Measurements from ENCODE around the gene SNX22. TPM values are rescaled to one million over a fixed set of nuclear protein-coding genes. Genes with fewer than 3 reads are reported as not detected.
"Not testable (repeated sequence)": the region's sequence is repeated elsewhere in the genome, so short reads cannot be mapped to it uniquely, and the experiment has no call there.

Gene SNX22
- 4.2 TPM for total RNA-seq
- long read RNA-seq, partial matches to known transcripts: 0 of 4 reads
- long read RNA-seq, other reads (novel, unspliced or antisense): 4 of 4 reads

GRCh38 chr15:64151727-64152506 is at the start of gene SNX22:
Gene SNX22, plus strand, starts transcription at chr15:64151731. Its CDS starts 45 bp downstream, at chr15:64151776.
- intact Hi-C loops (cut with DNase I): loop anchor here (5.0 kb wide), 1 partner anchor 55 kb away; the partner anchor contains the start of gene SNX1
- ATAC-seq (ENCODE audit: poor library complexity): peak; percentile 1
- peak; percentile 48 for DNase-seq

DNA sequence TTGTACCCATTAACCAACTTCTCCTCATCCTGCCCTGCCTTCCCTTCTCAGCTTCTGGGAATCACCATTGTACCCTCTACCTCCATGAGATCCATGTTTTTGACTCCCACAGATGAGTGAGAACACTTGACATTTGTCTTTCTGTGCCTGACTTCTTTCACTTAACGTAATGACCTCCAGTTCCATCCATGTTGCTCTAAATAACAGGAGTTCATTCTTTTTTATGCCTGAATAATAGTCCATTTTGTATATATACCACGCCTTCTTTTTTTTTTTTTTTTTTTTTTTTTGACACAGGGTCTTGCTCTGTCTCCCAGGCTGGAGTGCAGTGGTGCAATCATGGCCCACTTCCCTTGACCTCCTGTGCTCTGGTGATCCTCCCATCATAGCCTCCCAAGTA is 49.0 kb upstream of the SNX22 start:
- DNase-seq (no peak), ATAC-seq (ENCODE audit: poor library complexity) (no peak)
- intact Hi-C loops (cut with DNase I): no loop called here

DNA sequence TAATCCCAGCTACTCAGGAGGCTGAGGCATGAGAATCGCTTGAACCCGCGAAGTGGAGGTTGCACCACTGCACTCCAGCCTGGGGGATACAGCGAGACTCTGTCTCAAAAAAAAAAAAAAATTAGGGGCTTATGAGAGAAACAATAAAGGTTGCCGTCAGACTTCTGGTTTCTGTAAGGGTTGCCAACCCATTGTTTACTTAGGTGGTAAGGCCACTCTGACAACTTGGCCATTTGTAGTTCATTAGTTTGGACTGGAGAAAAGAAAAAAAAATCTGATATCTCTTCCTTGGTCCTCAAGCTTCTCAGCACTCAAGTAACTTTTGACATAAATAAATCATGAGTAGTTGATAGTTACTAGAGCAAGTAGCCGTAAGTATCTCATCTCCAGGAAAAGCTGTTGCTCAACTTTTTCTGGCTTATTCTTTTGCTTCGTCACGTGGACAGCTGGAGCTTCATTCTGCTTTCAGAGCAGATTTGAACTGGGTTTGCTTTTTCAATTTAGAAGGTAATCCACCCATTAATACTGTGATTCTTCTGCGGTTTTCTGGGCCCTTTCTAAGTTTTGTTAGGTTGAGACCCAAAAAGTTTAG is 46.3 kb upstream of the SNX22 start:
- no peak for DNase-seq
- ATAC-seq (ENCODE audit: poor library complexity): peak; percentile 74
- intact Hi-C loops (cut with DNase I): no loop called here

GRCh38 chr15:64107337-64107736 is 44.2 kb upstream of the SNX22 start:
- DNase-seq (no peak), ATAC-seq (ENCODE audit: poor library complexity) (no peak)
- intact Hi-C loops (cut with DNase I): no loop called here

DNA sequence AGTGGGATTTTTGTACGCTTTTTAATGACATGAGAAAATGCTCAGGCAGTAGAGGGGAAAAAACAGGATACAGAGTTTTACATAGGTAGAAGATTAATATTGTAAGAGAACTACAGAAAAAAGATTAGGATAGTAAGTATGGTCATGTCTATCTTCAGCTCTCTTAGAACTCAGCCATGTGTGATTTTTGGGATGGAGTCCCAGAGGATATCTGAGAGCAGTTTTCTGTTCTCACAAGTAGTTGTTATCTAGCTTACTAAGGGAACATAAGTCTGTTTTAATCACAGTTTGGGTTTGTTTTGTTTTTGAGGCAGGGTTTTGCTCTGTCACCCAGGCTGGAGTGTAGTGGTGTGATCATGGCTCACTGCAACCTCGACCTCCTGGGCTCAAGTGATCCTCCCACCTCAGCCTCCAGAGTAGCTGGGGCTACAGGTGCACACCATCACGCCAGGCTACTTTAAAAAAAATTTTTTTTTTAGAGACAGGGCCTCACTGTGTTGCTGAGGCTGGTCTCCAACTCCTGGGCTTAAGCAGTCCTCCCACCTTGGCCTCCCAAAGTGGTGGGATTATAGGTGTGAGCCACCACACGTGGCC is 41.3 kb upstream of the SNX22 start:
- DNase-seq; intact Hi-C loops (cut with DNase I): not testable (repeated sequence)
- ATAC-seq (ENCODE audit: poor library complexity): peak; percentile 46

DNA sequence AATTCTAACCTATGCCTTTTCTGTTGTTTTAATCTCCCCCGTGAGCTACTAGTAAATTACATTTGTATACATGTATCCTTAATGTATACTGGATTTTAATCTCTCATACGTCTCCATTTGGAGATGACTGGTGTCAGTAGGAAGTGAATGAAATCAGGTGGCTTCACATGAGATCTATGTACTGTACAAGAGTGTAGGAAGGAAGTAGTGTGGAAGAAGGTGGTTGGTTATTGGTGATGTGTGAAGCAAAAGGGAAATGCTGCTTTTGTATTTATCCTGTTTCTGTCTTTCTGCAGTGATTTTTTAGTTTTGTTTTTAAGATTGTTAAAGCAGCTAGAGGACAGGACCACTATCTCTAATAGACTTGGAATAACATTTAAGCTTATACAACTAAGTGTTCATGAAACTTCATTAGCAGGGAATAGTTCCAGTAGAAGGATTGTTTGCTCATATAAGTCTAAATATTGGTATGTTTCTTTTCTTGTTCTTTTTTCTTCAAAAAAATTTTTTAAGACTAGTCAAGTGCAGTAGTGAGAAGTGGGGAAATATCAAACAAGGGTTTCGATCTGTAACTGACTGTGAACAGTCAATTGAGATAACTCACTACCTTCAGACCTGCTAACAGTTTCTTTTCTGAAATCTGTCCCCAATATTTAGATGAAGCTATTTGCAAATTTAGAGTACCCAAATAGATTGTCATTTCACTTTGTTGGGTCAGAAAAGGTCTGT is 40.4 kb upstream of the SNX22 start:
- DNase-seq (no peak), ATAC-seq (ENCODE audit: poor library complexity) (no peak)
- intact Hi-C loops (cut with DNase I): no loop called here

DNA sequence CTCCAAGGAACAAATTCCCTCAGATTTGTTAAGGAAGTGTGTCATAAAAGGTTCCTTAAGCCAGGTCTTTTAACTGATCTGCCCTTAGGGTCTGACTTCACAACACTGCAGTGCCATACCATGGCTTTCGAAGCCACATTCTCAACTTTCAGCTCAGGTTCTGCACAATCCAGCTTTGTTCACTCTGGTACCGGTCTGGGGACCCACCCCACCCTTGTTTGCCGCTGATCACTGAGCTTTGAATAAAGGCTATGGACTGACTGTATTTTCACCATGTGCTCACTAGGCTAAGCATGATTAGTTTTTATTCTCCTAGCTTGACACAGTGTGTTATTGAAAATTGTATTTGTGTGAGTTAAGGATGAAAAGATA is 39.9 kb upstream of the SNX22 start:
- intact Hi-C loops (cut with DNase I): no loop called here
- ATAC-seq (ENCODE audit: poor library complexity) (no peak), DNase-seq (no peak)

DNA sequence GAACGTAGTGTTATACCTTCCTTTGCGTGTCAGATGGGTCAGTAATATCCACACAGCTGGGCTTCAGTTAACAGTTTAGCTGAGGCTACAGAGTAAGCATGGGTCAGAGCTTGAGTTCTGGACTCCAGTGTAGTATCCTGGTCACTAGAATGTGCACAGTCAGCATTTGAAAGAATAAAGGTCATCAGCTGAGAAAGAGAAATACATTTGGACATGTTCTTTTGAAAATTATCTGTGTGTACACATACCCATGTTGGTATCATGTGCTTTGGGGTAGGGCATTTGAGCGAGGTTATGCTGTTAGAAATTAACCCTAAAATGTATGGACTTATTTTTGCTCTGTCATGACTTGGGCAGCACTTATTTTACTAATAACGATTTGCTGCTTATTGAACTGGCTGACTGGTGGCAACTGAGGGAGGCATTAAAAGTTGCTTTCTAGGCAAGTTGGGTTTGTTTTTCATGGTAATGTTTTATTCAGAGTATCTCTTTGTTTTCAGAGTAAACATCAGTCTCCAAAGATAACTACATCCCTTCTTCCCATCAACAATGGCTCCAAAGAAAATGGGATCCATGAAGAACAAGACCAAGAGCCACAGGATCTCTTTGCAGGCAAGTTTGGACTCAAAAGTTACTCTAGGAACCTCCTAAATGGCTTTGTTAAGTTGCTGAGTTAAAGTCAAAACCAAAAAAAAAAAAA is 39.3 kb upstream of the SNX22 start:
- ATAC-seq (ENCODE audit: poor library complexity) (peak; percentile 32), DNase-seq (no peak)
- intact Hi-C loops (cut with DNase I): no loop called here

GRCh38 chr15:64112904-64113303 is 38.6 kb upstream of the SNX22 start:
- ATAC-seq (ENCODE audit: poor library complexity) (no peak), DNase-seq (no peak)
- intact Hi-C loops (cut with DNase I): no loop called here

- DNase-seq (no peak), ATAC-seq (ENCODE audit: poor library complexity) (no peak)
- intact Hi-C loops (cut with DNase I): no loop called here
These were observed 33.6 kb upstream of the SNX22 start for GRCh38 chr15:64117759-64118487.

- intact Hi-C loops (cut with DNase I); DNase-seq: not testable (repeated sequence)
These were observed 31.2 kb upstream of the SNX22 start for GRCh38 chr15:64120322-64120721.

GRCh38 chr15:64121614-64122013 is 29.9 kb upstream of the SNX22 start:
- ATAC-seq (ENCODE audit: poor library complexity) (no peak), DNase-seq (no peak)
- intact Hi-C loops (cut with DNase I): no loop called here

More at GRCh38 chr15:64120322-64120721, 31.2 kb upstream of the SNX22 start:
- ATAC-seq (ENCODE audit: poor library complexity): not testable (repeated sequence)

DNA sequence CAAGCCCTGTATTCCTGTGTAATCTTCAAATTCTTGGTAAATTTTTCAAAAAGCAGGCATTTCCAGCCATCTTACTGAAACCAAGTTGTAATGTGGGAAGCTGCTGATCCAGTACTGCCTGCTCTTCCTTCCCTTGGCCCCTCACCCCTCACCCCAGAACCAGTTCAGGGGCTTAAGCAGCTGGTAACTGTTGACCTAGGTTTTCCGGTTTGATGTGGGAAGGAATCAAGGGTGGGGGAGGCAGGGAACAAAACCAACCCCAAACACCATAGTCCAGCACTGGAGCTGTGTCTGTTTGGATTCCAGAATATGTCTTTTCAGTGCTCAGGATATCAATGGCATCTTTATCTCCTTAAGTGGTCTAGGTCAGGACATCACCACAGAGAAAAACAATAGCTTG is 29.1 kb upstream of the SNX22 start:
- no peak for DNase-seq
- ATAC-seq (ENCODE audit: poor library complexity): no peak
- intact Hi-C loops (cut with DNase I): no loop called here

DNA sequence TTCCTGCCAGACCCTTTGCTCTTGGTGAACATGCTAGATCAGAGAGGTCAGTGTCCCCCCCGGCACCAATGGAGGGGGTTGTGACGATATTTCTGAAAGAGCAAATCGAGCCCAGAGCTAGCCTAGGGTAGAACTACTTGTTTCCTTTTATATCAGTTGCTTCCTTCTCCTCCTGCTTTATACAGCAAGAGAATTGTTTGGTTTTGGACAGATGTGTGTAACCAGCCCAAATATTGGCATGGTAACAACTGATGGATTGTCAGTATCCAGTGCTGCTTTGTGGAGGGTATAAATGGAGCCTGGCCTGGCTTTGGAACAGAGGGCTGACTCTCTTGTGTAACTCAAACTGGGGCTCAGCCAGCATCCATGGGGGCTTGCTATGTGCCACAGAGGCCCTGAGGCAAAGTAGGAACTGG is 28.6 kb upstream of the SNX22 start:
- intact Hi-C loops (cut with DNase I): no loop called here
- no peak for DNase-seq
- ATAC-seq (ENCODE audit: poor library complexity): peak; percentile 28

DNA sequence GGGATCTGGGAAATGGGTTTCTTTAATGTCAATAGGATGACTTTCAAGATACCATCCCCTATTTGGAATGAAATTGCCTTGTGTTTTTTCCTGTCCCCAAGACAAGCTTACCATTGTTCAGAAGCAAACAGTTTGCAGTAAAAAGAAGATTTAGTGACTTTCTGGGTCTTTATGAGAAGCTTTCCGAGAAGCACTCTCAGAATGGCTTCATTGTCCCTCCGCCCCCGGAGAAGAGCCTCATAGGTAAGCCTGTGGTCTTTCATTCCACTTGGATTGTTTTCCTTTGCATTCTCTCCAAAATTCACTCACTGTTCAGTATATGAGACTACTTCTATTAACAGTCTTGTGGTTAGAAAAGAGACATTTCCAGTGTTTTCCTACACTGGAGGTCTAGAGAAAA is 25.6 kb upstream of the SNX22 start:
- ATAC-seq (ENCODE audit: poor library complexity): no peak
- no peak for DNase-seq
- intact Hi-C loops (cut with DNase I): no loop called here

DNA sequence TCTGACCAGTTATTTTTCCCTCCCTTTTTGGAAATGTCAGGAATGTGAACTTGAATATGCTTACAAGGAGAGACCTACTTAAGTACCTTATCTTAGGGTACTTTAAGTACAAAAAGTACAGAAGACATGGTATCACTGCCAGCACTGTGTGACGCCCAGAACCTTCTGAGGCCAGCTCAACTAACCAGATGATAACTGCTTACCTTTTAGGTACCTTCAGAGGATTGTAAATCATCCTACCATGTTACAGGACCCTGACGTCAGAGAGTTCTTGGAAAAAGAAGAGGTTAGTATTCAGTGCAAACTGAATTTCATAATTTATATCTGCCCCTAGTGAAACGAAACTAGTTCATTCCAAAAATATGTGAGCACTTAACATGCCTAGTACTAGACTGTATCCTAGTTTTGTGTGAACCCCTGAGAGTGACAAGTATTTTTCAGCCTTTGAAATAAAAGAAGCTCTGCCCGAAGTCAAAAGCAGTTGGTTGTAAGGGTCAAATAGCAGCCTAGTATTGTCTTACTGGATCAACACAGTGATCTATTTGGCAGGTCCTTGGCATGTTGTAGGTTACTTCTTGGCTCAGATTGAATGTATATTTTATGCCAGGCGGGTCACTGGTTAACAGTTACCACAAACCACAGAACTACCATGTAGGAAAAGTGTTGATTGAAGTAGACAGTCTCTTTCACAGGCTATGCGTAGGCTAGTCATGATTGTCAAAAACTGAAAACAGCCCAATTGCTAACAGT is 23.8 kb upstream of the SNX22 start:
- DNase-seq (no peak), ATAC-seq (ENCODE audit: poor library complexity) (no peak)
- intact Hi-C loops (cut with DNase I): no loop called here

DNA sequence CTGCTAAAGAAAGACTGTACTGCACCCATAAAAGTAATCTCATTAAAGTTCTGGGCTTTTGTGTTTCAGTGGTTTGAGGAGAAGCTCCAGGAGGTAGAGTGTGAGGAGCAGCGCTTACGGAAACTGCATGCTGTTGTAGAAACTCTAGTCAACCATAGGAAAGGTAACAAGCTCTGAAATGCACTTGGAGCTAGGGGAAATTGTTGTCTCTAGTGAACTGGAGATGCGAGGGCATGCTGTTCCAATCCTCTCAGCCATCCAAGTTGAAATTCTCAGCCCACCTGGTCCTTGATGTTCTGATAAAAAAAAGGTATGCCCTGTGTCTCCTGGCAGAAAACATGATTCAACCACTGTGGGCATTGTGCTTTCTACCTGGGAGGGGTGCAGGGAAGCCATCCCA is 21.4 kb upstream of the SNX22 start:
- intact Hi-C loops (cut with DNase I): no loop called here
- no peak for ATAC-seq (ENCODE audit: poor library complexity)
- DNase-seq: no peak
